Body of pancreas (tissue), 4 donors: ENCODE results near the gene BPIFB6.

ENCODE experiments used
- CTCF ChIP-seq, 7 experiments: fragments of 450-650 bp in 4 of 7; fragments of 200-600 bp in 3 of 7; sonication (generic) in 3 of 7; IDR thresholded peaks; one replicate each; pipeline ENCODE4 v1.5.1; 2016 to 2019; ENCODE audit warnings: antibody characterized with exemption in 7 of 7
- POLR2A ChIP-seq, 3 donors: fragments of 450-650 bp; IDR thresholded peaks; one replicate each; pipeline ENCODE4 v1.6.1; 2016; ENCODE audit warnings: antibody characterized with exemption in 3 of 3, mild to moderate bottlenecking in 2 of 3

GRCh38 chr20:33025318-33025876 is 6.1 kb upstream of the BPIFB6 start:
- TF ChIP-seq POLR2A (IDR thresholded peaks at IDR 0.05) (no peak), CTCF (IDR thresholded peaks at IDR 0.05) (no peak)
